ENCODE results near the gene CMTM1. TPM values are rescaled to one million over a fixed set of nuclear protein-coding genes. Genes with fewer than 3 reads are reported as not detected.
"Not testable (repeated sequence)": the region's sequence is repeated elsewhere in the genome, so short reads cannot be mapped to it uniquely, and the experiment has no call there.

The CMTM1 gene
- total RNA-seq, 2 experiments from 2014 or later: 8.1 to 8.8 TPM

GRCh38 chr16:66601471-66601870 lies 35.2 kb downstream of the CMTM1 start:
- ChIA-PET POLR2A (no interaction called here), CTCF (interaction anchor here (1.1 kb wide), 1 partner anchor 39 kb away, joined by 3 read pairs; no protein-coding TSS in a partner anchor)

- ChIA-PET POLR2A (interaction anchor here (0.6 to 1.8 kb wide), 7 partner anchors 13 to 271 kb away, joined by 3 to 9 read pairs (median 5); no protein-coding TSS in a partner anchor), CTCF (interaction anchor here (0.8 to 2.5 kb wide), 10 partner anchors 13 to 219 kb away, joined by 3 to 18 read pairs (median 4); no protein-coding TSS in a partner anchor)
Observed at GRCh38 chr16:66603537-66604375, 37.5 kb downstream of the CMTM1 start.

- ChIA-PET CTCF (interaction anchor here (1.0 to 2.5 kb wide), 8 partner anchors 8 to 198 kb away, joined by 3 to 18 read pairs (median 4); no protein-coding TSS in a partner anchor), POLR2A (interaction anchor here (0.6 to 1.8 kb wide), 6 partner anchors 14 to 126 kb away, joined by 3 to 9 read pairs (median 4); no protein-coding TSS in a partner anchor)
Observed at GRCh38 chr16:66604376-66605176, 38.3 kb downstream of the CMTM1 start, which contains the start of gene CMTM3. Gene CMTM3 (plus strand): TSS chr16:66604704. CDS start chr16:66604806, 102 bp downstream.

- POLR2A ChIA-PET: interaction anchor here (1.0 kb wide), 1 partner anchor 42 kb away, joined by 3 read pairs; no protein-coding TSS in a partner anchor
Observed at GRCh38 chr16:66605177-66605978, 39.1 kb downstream of the CMTM1 start.

GRCh38 chr16:66605979-66606751 lies 39.9 kb downstream of the CMTM1 start:
- ChIA-PET CTCF (interaction anchor here (0.6 to 3.9 kb wide), 2 partner anchors 46 to 95 kb away, joined by 5 to 26 read pairs; no protein-coding TSS in a partner anchor), POLR2A (interaction anchor here (0.6 kb wide), 1 partner anchor 54 kb away, joined by 3 read pairs; the partner anchor contains the start of gene CKLF)

More at GRCh38 chr16:66605177-66605978, 39.1 kb downstream of the CMTM1 start:
- CTCF ChIA-PET: interaction anchor here (1.2 to 3.9 kb wide), 3 partner anchors 9 to 47 kb away, joined by 3 to 26 read pairs (median 18); no protein-coding TSS in a partner anchor

- ChIA-PET POLR2A (no interaction called here), CTCF (interaction anchor here (0.6 to 3.9 kb wide), 24 partner anchors 9 to 260 kb away, joined by 3 to 26 read pairs (median 4); partner anchors contain the start of gene CKLF)
Observed at GRCh38 chr16:66608241-66609138, 42.3 kb downstream of the CMTM1 start.

- CTCF ChIA-PET: interaction anchor here (0.7 to 3.9 kb wide), 19 partner anchors 9 to 202 kb away, joined by 3 to 26 read pairs (median 4); partner anchors contain the start of gene CKLF
Observed at GRCh38 chr16:66609139-66609510, 42.9 kb downstream of the CMTM1 start.

GRCh38 chr16:66610111-66610820 lies 44.0 kb downstream of the CMTM1 start:
- CTCF ChIA-PET: interaction anchor here (1.1 to 2.0 kb wide), 3 partner anchors 11 to 258 kb away, joined by 3 to 4 read pairs (median 3); no protein-coding TSS in a partner anchor
- POLR2A ChIA-PET: no interaction called here

More at GRCh38 chr16:66609139-66609510, 42.9 kb downstream of the CMTM1 start:
- POLR2A ChIA-PET: interaction anchor here (0.6 kb wide), 1 partner anchor 99 kb away, joined by 12 read pairs; no protein-coding TSS in a partner anchor

GRCh38 chr16:66611911-66612310 lies 45.7 kb downstream of the CMTM1 start:
- POLR2A ChIA-PET, CTCF ChIA-PET: not testable (repeated sequence)

- ChIA-PET CTCF (no interaction called here), POLR2A (no interaction called here)
Observed at GRCh38 chr16:66612422-66612821, 46.2 kb downstream of the CMTM1 start.

GRCh38 chr16:66614161-66614802 lies 48.0 kb downstream of the CMTM1 start:
- CTCF ChIA-PET: no interaction called here
- POLR2A ChIA-PET: no interaction called here

GRCh38 chr16:66616169-66616568 lies 49.9 kb downstream of the CMTM1 start:
- ChIA-PET POLR2A (no interaction called here), CTCF (no interaction called here)

- ChIA-PET POLR2A (interaction anchor here (0.6 kb wide), 1 partner anchor 412 kb away, joined by 7 read pairs; no protein-coding TSS in a partner anchor), CTCF (interaction anchor here (2.3 to 3.2 kb wide), 2 partner anchors 9 to 34 kb away, joined by 6 to 12 read pairs; no protein-coding TSS in a partner anchor)
Observed at GRCh38 chr16:66616592-66616991, 50.4 kb downstream of the CMTM1 start.

- POLR2A ChIA-PET: interaction anchor here (0.6 kb wide), 1 partner anchor 411 kb away, joined by 7 read pairs; no protein-coding TSS in a partner anchor
- CTCF ChIA-PET: interaction anchor here (2.3 to 3.2 kb wide), 2 partner anchors 9 to 34 kb away, joined by 6 to 12 read pairs; no protein-coding TSS in a partner anchor
Observed at GRCh38 chr16:66617010-66617434, 50.8 kb downstream of the CMTM1 start.

- ChIA-PET POLR2A (no interaction called here), CTCF (interaction anchor here (2.3 to 3.2 kb wide), 2 partner anchors 10 to 33 kb away, joined by 6 to 12 read pairs; no protein-coding TSS in a partner anchor)
Observed at GRCh38 chr16:66617728-66618127, 51.5 kb downstream of the CMTM1 start.

All from activated CD8-positive, alpha-beta memory T cell treated with anti-CD3 and anti-CD28 coated beads for 36 hours (primary cell).